Activated CD4-positive, alpha-beta T cell treated with anti-CD3 and anti-CD28 coated beads, Interleukin-2, amount 10 ng/mL, durations not matched to agents 24 days and 14 days (primary cell): ENCODE results near the gene WHRN. TPM values are rescaled to one million over a fixed set of nuclear protein-coding genes. Genes with fewer than 3 reads are reported as not detected.
A peak's percentile ranks its signal among the peaks of the same experiment; 100 is the strongest.

Experiments
- DNase-seq: peaks from one replicate; pipeline ENCODE4 v3.0.0; 2022
- H3K27ac Mint-ChIP-seq: one replicate; pipeline ENCODE4 v1.8.0; 2022; ENCODE audit warnings: mild to moderate bottlenecking, mixed read lengths
- H3K27me3 Mint-ChIP-seq: one replicate; pipeline ENCODE4 v1.8.0; 2022; ENCODE audit warnings: mixed read lengths
- H3K36me3 Mint-ChIP-seq: one replicate; pipeline ENCODE4 v1.8.0; 2022; ENCODE audit warnings: low read depth, mild to moderate bottlenecking, mixed read lengths
- H3K4me1 Mint-ChIP-seq: one replicate; pipeline ENCODE4 v1.8.0; 2021; ENCODE audit warnings: mixed read lengths
- H3K4me3 Mint-ChIP-seq: one replicate; pipeline ENCODE4 v1.8.0; 2022; ENCODE audit warnings: mild to moderate bottlenecking, moderate library complexity, mixed read lengths
- H3K9me3 Mint-ChIP-seq: one replicate; pipeline ENCODE4 v1.8.0; 2021; ENCODE audit warnings: mixed read lengths
- intact Hi-C: fragments of 100-400 bp; cut with micrococcal nuclease; formaldehyde crosslinking; loops from one replicate; pipeline ENCODE4 v1.15.1; 2023
- total RNA-seq: library from RNA; stranded (reverse); gene quantifications from 2 replicates; pipeline ENCODE4 v1.2.3, GENCODE V29; 2022

WHRN gene
- total RNA-seq, 1 donor from 2014 or later, result 2.0 TPM

DNA sequence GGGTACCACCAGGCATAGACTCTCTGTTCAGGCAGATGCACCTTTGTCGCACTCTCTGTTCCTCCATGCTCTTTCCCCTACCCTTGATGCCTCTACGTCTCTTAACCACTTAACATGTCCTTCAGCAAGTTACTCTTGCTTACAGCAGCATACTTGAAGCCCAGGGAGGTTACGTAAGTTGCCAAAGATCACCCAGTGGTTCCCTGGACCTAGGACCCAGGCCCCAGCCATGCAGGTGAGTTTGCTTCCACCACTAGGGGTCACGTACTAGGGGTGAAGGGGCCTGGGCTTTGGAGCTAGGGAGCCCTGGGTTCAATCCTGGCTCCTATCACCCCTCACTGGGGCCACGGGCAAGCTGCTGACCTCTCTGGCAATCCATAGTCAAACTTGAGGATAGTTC, 126.4 kb downstream of the WHRN start:
- Mint-ChIP-seq H3K4me1 (peaks cover 79% of the 10 kb centered on the region), H3K27me3 (no peaks in the 10 kb centered on the region), H3K27ac (peak overlapping the region; percentile 87), H3K9me3 (no peaks in the 10 kb centered on the region), H3K36me3 (peaks cover 77% of the 10 kb centered on the region), H3K4me3 (peak overlapping the region; percentile 51)
- intact Hi-C loops, result no loop called here
- DNase-seq, result no peak

DNA sequence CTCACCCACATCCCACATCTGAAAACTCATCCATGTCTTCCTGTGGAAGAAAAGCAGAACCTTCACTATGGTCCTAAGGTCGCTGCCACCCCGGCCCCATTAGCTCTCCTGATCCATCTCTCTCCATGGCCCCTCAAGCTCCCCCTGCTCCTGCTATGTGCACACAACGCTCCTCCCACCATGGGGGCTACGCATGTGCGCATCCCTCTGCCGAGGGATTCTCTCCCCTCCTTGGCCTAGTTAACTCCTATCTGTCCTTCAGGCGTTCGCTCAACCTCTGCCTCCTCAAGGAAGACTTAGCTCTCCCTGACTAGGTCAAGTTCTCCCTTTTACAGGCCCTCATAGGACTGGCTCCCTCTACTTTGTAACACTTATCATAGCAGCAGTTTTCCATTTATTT, 127.3 kb downstream of the WHRN start:
- peak overlapping the region; percentile 51 for H3K4me3 Mint-ChIP-seq
- no peaks in the 10 kb centered on the region for H3K9me3 Mint-ChIP-seq
- H3K36me3 Mint-ChIP-seq, result peaks cover 77% of the 10 kb centered on the region
- H3K27ac Mint-ChIP-seq, result peak overlapping the region; percentile 87
- no peaks in the 10 kb centered on the region for H3K27me3 Mint-ChIP-seq
- intact Hi-C loops, result no loop called here
- DNase-seq, result no peak
- peaks cover 75% of the 10 kb centered on the region for H3K4me1 Mint-ChIP-seq

DNA sequence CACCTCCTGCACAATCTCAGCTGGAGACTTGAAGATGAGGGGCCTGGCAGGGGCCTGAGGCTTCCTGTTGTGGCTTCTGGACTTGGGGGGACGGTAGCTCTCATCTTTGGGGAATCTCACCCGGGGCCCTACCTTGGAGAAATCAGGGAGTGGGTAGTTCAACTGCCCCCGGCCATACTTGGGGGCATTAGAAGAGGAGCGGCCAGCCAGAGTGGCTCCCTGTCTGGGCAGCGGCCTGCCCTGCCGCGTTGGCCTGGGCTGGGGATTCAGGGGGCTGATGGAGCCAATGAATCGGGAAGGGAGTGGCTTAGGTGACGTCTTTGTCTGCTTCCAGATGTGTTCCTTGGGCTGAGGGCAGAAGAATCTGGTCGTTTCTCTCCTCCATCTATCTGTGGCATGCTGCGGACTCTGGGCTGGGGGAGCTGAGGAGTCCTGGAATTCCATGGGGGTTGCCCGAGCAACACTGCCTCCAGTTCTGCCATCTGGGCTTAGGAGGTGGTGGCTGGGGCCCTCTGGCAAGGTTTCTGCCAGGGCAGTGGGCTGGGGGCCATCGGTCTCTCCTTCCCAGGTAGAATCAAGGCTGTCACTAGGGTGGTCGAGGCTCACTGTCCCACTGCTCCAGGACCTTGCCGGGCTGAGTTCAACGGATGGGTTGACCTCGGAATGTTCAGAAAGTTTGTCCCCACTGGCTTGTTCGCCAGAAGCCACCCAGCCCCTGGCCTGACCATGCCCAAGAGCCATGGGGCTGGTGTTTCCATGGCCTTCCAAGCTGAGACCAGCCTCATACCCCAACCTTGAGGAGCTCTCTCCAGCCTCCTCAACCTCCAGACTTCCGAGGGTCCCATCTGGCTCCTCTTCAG, 128.5 kb downstream of the WHRN start:
- DNase-seq, result no peak
- Mint-ChIP-seq H3K4me1 (peaks cover 77% of the 10 kb centered on the region), H3K27me3 (no peaks in the 10 kb centered on the region), H3K27ac (peak overlapping the region; percentile 87), H3K9me3 (no peaks in the 10 kb centered on the region), H3K36me3 (peaks cover 76% of the 10 kb centered on the region), H3K4me3 (no peak overlapping the region)
- intact Hi-C loops, result no loop called here

DNA sequence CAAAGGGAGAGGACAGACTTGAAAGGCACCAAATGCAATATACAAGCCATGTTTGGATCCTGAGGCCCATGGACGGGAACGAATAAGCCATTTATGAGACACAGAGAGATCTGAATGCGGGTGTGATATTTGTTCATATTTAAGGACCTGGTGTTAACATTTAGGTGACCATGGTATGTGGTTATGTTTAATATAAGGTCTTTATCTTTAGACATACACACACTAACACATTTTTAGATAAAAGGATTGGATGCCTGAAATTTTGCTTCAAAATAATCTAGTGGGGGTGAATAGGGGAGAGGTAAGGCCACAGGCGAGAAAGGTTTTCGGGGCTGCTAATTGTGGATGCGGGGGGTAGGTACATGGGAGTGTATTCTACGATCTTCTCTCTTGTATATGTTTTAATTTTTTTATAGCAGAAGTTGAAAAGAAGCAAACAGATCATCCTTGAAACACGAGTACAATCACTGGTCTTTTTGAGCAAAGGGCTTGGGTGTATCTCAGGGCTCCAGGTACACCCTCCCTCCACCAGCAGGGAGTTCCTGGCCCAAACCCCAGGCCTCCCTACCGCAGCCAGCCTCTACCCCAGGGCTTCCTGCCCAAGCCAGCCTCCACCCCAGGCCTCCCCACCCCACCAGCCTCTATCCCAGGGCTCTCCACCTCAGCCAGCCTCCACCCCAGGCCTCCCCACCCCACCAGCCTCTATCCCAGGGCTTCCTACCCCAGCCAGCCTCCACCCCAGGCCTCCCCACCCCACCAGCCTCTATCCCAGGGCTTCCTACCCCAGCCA, 129.7 kb downstream of the WHRN start:
- intact Hi-C loops, result no loop called here
- Mint-ChIP-seq H3K27ac (peak overlapping the region; percentile 96), H3K4me3 (peak overlapping the region; percentile 24), H3K9me3 (no peaks in the 10 kb centered on the region), H3K4me1 (peaks cover 83% of the 10 kb centered on the region), H3K27me3 (no peaks in the 10 kb centered on the region), H3K36me3 (peaks cover 78% of the 10 kb centered on the region)
- no peak for DNase-seq

DNA sequence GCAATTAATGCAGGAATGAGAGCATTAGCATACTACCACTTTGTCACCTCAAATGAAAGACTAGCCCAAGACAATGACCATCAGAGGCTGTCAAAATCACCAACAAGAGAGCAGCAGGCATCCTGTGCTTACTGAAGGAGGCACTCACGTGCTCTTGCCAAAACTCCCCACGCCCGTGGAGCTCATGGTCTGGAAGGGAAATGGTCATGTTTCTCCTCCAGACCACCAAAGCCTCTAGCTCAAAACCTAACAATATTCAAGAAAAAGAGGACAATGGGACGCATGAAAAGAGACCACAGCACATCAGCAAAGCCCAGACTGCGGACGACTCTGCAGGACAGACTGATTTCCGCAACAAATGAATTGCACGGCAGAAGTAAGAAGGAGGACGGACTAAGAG, 130.3 kb downstream of the WHRN start:
- DNase-seq, result no peak
- peaks cover 77% of the 10 kb centered on the region for H3K36me3 Mint-ChIP-seq
- peaks cover 80% of the 10 kb centered on the region for H3K4me1 Mint-ChIP-seq
- H3K27ac Mint-ChIP-seq, result peak overlapping the region; percentile 96
- no peaks in the 10 kb centered on the region for H3K27me3 Mint-ChIP-seq
- H3K4me3 Mint-ChIP-seq, result peak overlapping the region; percentile 24
- H3K9me3 Mint-ChIP-seq, result no peaks in the 10 kb centered on the region
- intact Hi-C loops, result loop anchor here (1.0 kb wide), 1 partner anchor 12 kb away; no protein-coding TSS in a partner anchor

DNA sequence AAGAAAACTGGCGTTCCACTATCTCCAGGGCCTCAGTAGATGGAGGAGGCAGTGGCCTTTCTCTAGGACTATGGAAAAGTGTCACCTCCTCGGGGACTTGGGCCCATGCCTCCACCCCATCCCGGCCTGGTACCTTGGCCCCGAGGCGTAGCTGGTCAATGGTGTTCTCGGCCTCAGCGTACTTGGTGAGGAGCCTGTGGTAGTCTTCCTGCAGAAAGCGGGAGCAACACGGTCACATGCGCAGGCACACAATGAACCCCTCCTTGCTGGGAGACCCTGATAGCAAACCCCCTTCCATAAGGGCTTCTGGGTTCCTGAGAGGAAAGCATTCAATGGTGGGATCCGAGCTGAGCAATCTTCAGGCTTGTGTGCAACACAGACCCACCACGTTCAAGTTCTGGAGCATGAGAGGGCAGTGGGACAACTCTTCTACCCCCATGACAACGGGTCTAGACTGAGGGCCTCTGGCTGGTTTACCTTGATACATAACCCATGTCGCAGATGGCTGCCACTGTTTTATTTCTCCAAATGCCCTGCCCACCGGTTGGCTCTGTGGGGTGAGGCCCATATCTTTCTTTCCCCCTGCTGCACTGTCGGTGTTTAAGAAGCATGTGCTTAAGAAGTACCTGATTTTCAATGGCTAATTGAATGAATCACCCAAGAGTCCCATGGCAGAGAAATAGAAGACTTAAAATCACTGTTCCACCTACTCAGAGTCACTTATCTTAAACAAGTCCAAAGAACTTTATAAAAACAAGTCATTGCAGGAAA, 131.1 kb downstream of the WHRN start:
- peak overlapping the region; percentile 24 for H3K4me3 Mint-ChIP-seq
- intact Hi-C loops, result loop anchor here (1.0 kb wide), 2 partner anchors 11 kb away; no protein-coding TSS in a partner anchor
- H3K9me3 Mint-ChIP-seq, result no peaks in the 10 kb centered on the region
- H3K27ac Mint-ChIP-seq, result peak overlapping the region; percentile 96
- H3K36me3 Mint-ChIP-seq, result peaks cover 76% of the 10 kb centered on the region
- peak; percentile 69 for DNase-seq
- no peaks in the 10 kb centered on the region for H3K27me3 Mint-ChIP-seq
- peaks cover 78% of the 10 kb centered on the region for H3K4me1 Mint-ChIP-seq

DNA sequence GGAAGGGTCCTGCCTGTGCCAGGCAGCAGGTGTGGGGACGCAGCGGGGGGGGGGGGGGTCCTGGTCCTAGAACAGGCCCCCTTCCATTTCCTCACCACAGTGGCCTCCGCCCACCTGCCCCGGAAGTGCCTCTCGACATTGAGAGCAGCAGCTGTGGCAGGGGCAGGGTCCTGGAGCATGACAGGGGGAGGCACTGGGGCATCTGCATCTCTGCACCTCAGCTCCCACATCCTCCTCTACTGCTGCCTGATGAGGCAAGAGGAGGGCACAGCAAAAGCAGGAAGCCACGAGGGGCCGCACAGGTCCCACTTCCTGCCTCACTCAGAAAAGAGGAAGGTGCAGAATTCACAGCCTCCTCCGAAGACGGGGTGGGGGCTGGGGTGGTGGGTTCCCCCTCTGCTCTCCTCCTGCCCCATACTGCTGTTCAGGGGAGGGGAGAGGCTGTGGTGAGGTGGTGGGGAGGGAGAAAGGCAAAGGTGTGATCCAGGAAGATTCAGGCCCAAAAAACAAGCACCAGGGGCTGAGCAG, 132.3 kb downstream of the WHRN start:
- Mint-ChIP-seq H3K9me3 (no peaks in the 10 kb centered on the region), H3K27ac (peak overlapping the region; percentile 96), H3K4me1 (peaks cover 76% of the 10 kb centered on the region), H3K36me3 (peaks cover 74% of the 10 kb centered on the region), H3K27me3 (no peaks in the 10 kb centered on the region), H3K4me3 (peak overlapping the region; percentile 83)
- intact Hi-C loops, result loop anchor here (1.0 kb wide), 1 partner anchor 12 kb away; no protein-coding TSS in a partner anchor
- DNase-seq, result peak; percentile 95

DNA sequence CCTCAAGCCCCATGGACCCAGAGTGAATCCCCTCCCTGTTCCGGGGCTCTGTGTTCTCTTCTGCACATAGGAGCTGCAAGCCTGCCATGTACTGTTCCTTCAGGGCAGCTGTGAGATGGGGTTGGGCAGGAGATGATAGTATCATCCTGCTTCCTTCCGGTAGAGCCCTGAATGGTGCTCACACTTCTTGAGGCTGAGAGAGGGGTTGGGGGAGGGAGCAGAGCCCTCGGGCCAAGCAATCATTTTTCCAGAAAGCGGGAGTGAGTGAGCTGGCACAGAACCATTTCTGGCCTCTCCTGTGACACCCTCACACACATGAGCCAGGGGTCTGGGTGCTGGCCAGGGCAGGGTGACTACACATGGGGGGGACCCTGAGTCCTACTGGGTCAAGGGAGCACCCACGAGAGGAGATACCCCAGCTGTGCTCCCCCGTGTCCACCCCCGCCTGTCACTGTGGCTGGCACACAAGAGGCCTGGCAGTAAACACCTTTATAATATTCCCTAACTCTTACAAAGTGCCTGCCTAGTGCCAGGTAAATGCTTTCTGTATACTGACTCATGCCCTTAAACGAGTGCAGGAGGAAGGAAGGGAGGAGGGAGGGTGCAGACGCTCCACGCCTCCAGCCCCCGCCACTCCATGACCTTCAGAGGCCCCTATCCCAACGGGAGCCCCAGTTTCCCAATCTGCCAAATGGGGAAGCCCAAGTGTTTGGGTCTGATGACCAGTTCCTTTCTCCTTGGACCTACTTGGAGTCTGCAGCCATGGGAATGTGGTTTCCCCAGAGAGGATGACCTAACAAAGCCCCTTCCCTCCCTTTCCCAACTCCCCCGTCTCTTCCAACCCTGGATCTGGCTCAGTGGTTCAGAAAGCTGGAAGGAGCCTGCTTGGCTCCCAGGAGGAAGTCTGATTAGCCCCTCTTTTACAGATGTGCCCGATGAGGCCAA, 133.0 kb downstream of the WHRN start:
- Mint-ChIP-seq H3K9me3 (no peaks in the 10 kb centered on the region), H3K27ac (peak overlapping the region; percentile 96), H3K27me3 (no peaks in the 10 kb centered on the region), H3K36me3 (peaks cover 75% of the 10 kb centered on the region), H3K4me1 (peaks cover 76% of the 10 kb centered on the region), H3K4me3 (peak overlapping the region; percentile 83)
- DNase-seq, result peak; percentile 88
- intact Hi-C loops, result no loop called here

DNA sequence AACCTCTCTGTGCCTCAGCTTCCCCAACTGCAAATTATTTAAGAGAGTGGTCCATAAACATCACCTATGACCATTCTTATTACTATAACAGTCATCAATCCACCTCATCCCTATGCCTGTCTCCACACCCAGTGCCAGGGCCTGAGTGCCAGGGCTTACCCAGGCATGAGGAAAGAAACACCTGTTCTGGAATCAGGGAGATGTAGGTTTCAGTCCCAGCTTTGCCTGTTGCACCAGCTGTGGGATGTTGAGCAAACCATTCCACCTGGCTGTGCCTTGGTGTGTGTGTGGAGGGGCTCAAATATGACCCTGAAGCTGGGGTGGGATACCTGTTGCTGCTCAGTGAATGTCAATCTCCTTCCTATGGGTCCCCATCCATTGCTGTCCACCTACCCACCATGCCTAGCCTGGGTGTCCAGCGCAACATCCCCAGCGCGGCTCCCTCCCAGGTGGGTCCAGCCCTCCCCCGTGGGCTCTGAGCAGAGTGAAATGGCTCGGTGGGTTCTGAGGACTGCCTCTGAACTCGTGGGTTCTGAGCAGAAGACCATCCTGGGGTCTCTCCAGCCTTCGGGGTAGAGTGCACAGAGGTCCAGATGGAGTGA, 133.8 kb downstream of the WHRN start:
- peaks cover 75% of the 10 kb centered on the region for H3K36me3 Mint-ChIP-seq
- peaks cover 76% of the 10 kb centered on the region for H3K4me1 Mint-ChIP-seq
- intact Hi-C loops, result no loop called here
- DNase-seq, result no peak
- H3K27ac Mint-ChIP-seq, result peak overlapping the region; percentile 96
- H3K9me3 Mint-ChIP-seq, result no peaks in the 10 kb centered on the region
- peak overlapping the region; percentile 83 for H3K4me3 Mint-ChIP-seq
- no peaks in the 10 kb centered on the region for H3K27me3 Mint-ChIP-seq

DNA sequence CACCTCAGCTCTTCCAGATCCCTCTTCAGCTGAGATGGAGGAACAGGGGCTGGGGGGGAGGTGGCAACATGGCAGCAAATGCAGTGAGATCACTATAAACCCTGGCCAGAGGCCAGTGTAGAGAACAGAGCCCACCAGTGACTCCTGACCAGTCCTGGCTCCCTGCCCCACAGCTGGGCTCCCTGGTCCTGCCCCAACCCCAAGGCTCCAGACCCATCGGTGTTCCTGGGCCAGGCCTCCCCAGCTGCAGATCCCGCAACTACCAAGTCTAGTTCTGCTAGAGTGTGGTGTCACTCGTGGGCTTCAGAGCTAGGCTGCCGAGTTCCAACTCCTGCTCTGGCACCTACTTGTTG, 134.3 kb downstream of the WHRN start:
- Mint-ChIP-seq H3K4me3 (peak overlapping the region; percentile 51), H3K4me1 (peaks cover 79% of the 10 kb centered on the region), H3K9me3 (no peaks in the 10 kb centered on the region), H3K36me3 (peaks cover 77% of the 10 kb centered on the region), H3K27me3 (no peaks in the 10 kb centered on the region), H3K27ac (peak overlapping the region; percentile 96)
- intact Hi-C loops, result no loop called here
- DNase-seq, result no peak

DNA sequence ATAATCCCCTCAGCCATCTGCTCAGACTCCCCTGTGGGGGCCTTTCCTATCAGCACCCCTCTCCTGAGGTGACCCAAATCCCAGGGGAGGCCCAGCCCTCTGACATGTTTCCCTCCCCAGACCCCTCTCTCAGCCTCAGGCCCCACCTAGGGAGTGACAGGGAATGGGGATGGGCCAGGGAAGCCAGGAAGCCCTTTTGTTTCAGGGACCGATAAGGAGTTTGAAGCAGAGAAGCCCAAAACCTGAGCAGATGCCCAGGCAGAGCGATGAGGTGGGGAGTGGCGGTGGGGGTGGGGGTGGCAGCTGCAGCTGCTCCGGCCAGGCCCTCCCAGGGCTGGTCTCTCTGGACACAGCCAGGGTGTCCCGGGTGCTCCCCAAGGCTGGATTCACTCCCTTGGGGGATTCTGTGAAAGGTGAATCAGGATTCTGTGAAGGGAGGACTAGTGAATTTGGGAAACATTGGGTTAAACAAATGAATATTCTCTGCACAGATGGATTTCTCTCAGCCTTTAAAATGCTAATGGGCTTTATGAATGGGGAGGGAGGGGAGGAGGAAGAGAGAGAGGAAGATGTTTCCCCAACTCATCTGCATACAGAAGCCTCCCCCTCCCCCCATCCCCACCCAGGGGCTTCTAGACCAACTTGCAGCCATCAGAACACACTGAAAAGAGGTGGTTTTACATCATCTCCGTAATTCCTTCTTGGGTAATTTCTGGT, 134.9 kb downstream of the WHRN start:
- Mint-ChIP-seq H3K4me3 (peak overlapping the region; percentile 51), H3K4me1 (peaks cover 77% of the 10 kb centered on the region), H3K9me3 (no peaks in the 10 kb centered on the region), H3K27me3 (no peaks in the 10 kb centered on the region), H3K36me3 (peaks cover 76% of the 10 kb centered on the region), H3K27ac (peak overlapping the region; percentile 96)
- DNase-seq, result no peak
- intact Hi-C loops, result no loop called here
